ENCODE results near the gene INTS1.

GRCh38 chr7:1463676-1464223 lies 40.4 kb downstream of the INTS1 start:
- TF ChIP-seq CTCF (conservative IDR thresholded peaks at IDR 0.05 in 1 of 2, IDR thresholded peaks at IDR 0.05 in 1 of 2; ENCODE audit: extremely low read depth in 1 of 2, insufficient read depth in 1 of 2, low read depth in 1 of 2, low read length in 2 of 2) (no peak), EZH2 (IDR thresholded peaks at IDR 0.05; ENCODE audit: borderline replicate concordance, low read length) (no peak)
